Parathyroid adenoma (tissue), 2 donors: ENCODE measurements around the gene PDE6C.

Source experiments
- H2AFZ ChIP-seq: fragments of 300-600 bp; sonication (generic); one replicate; pipeline ENCODE4 v1.7.0; 2017; ENCODE audit warnings: antibody characterized with exemption, mild to moderate bottlenecking
- H3K27ac ChIP-seq: fragments of 300-600 bp; sonication (generic); one replicate; pipeline ENCODE4 v1.7.0; 2017
- H3K27me3 ChIP-seq: fragments of 300-600 bp; sonication (generic); one replicate; pipeline ENCODE4 v1.7.0; 2017; ENCODE audit warnings: low read length; ENCODE audit not compliant: control insufficient read depth, insufficient read depth
- H3K36me3 ChIP-seq: fragments of 300-600 bp; sonication (generic); one replicate; pipeline ENCODE4 v1.7.0; 2017; ENCODE audit warnings: low read length; ENCODE audit not compliant: control insufficient read depth, insufficient read depth
- H3K4me1 ChIP-seq: fragments of 300-600 bp; sonication (generic); one replicate; pipeline ENCODE4 v1.7.0; 2017; ENCODE audit warnings: control low read depth
- H3K4me2 ChIP-seq: fragments of 300-600 bp; sonication (generic); one replicate; pipeline ENCODE4 v1.7.0; 2017; ENCODE audit warnings: low read length
- H3K4me3 ChIP-seq: fragments of 300-600 bp; sonication (generic); one replicate; pipeline ENCODE4 v1.7.0; 2017; ENCODE audit warnings: low read depth, low read length
- H3K79me2 ChIP-seq: fragments of 300-600 bp; sonication (generic); one replicate; pipeline ENCODE4 v1.7.0; 2017; ENCODE audit warnings: control low read depth
- H3K9ac ChIP-seq: fragments of 300-600 bp; sonication (generic); one replicate; pipeline ENCODE4 v1.7.0; 2017; ENCODE audit warnings: mild to moderate bottlenecking
- H3K9me3 ChIP-seq: fragments of 300-600 bp; sonication (generic); one replicate; pipeline ENCODE4 v1.7.0; 2017; ENCODE audit warnings: low read length; ENCODE audit not compliant: control insufficient read depth
- CTCF ChIP-seq: fragments of 300-600 bp; sonication (generic); IDR thresholded peaks from one replicate; pipeline ENCODE4 v1.7.0; 2017; ENCODE audit warnings: antibody characterized with exemption, mild to moderate bottlenecking
- donor health status: primary hyperparathyroidism.

Gene PDE6C

GRCh38 chr10:93615576-93616235 is 3.4 kb downstream of the PDE6C start:
- no peak overlapping the region for H3K4me3 ChIP-seq
- H3K27me3 ChIP-seq = no peaks in the 10 kb centered on the region
- H3K4me1 ChIP-seq = no peaks in the 10 kb centered on the region
- no peaks in the 10 kb centered on the region for H3K79me2 ChIP-seq
- no peaks in the 10 kb centered on the region for H3K36me3 ChIP-seq
- H3K27ac ChIP-seq = no peak overlapping the region
- H3K9ac ChIP-seq = no peak overlapping the region
- no peak for TF ChIP-seq CTCF
- H3K4me2 ChIP-seq = no peak overlapping the region
- no peaks in the 10 kb centered on the region for H3K9me3 ChIP-seq
- H2AFZ ChIP-seq = no peak overlapping the region

GRCh38 chr10:93620925-93621324 is 8.6 kb downstream of the PDE6C start:
- Histone ChIP-seq H3K4me2 (no peak overlapping the region), H3K27ac (no peak overlapping the region), H3K4me3 (no peak overlapping the region), H2AFZ (no peak overlapping the region), H3K4me1 (no peaks in the 10 kb centered on the region), H3K9me3 (no peaks in the 10 kb centered on the region), H3K36me3 (no peaks in the 10 kb centered on the region), H3K9ac (no peak overlapping the region), H3K79me2 (no peaks in the 10 kb centered on the region), H3K27me3 (no peaks in the 10 kb centered on the region)
- no peak for TF ChIP-seq CTCF

- H3K36me3 ChIP-seq = no peaks in the 10 kb centered on the region
- no peak for TF ChIP-seq CTCF
Measured at GRCh38 chr10:93622942-93623341, 10.6 kb downstream of the PDE6C start.

GRCh38 chr10:93628858-93629257 is 16.5 kb downstream of the PDE6C start:
- TF ChIP-seq CTCF = no peak
- Histone ChIP-seq H3K27me3 (no peaks in the 10 kb centered on the region), H3K4me1 (no peaks in the 10 kb centered on the region), H2AFZ (no peak overlapping the region), H3K9me3 (no peaks in the 10 kb centered on the region), H3K4me2 (no peak overlapping the region), H3K36me3 (no peaks in the 10 kb centered on the region), H3K79me2 (no peaks in the 10 kb centered on the region), H3K9ac (no peak overlapping the region), H3K4me3 (no peak overlapping the region), H3K27ac (no peak overlapping the region)

More at GRCh38 chr10:93622942-93623341, 10.6 kb downstream of the PDE6C start:
- Histone ChIP-seq H3K4me1 (no peaks in the 10 kb centered on the region), H3K9ac (no peak overlapping the region), H3K4me3 (no peak overlapping the region), H3K9me3 (no peaks in the 10 kb centered on the region), H3K27ac (no peak overlapping the region), H2AFZ (no peak overlapping the region), H3K4me2 (no peak overlapping the region), H3K27me3 (no peaks in the 10 kb centered on the region), H3K79me2 (no peaks in the 10 kb centered on the region)

GRCh38 chr10:93629647-93630305 is 17.4 kb downstream of the PDE6C start:
- Histone ChIP-seq H3K9me3 (no peaks in the 10 kb centered on the region), H3K36me3 (no peaks in the 10 kb centered on the region), H2AFZ (no peak overlapping the region), H3K4me3 (no peak overlapping the region), H3K4me2 (no peak overlapping the region), H3K27me3 (no peaks in the 10 kb centered on the region), H3K4me1 (no peaks in the 10 kb centered on the region), H3K79me2 (no peaks in the 10 kb centered on the region), H3K9ac (no peak overlapping the region), H3K27ac (no peak overlapping the region)
- no peak for TF ChIP-seq CTCF
